GM19193 (cell line): ENCODE data around the gene TPM4.
A peak's percentile ranks its signal among the peaks of the same experiment; 100 is the strongest.

Source experiments
- POLR2A ChIP-seq: IDR thresholded peaks from 4 replicates; pipeline ENCODE4 v1.6.1; 2011; ENCODE audit not compliant: insufficient read depth, insufficient read length; ENCODE audit errors: extremely low read depth

Gene TPM4

GRCh38 chr19:16062789-16063188, 13.5 kb upstream of the TPM4 start:
- no peak for TF ChIP-seq POLR2A

GRCh38 chr19:16064209-16064889, 11.9 kb upstream of the TPM4 start:
- no peak for TF ChIP-seq POLR2A

- no peak for TF ChIP-seq POLR2A
Measured at GRCh38 chr19:16066611-16067104, 9.6 kb upstream of the TPM4 start.

GRCh38 chr19:16067205-16067938, 8.9 kb upstream of the TPM4 start:
- TF ChIP-seq POLR2A = no peak

GRCh38 chr19:16068696-16069259, 7.5 kb upstream of the TPM4 start:
- TF ChIP-seq POLR2A = no peak

- no peak for TF ChIP-seq POLR2A
Measured at GRCh38 chr19:16069813-16070365, 6.4 kb upstream of the TPM4 start.

GRCh38 chr19:16070366-16070990, 5.8 kb upstream of the TPM4 start:
- peak; percentile 77 for TF ChIP-seq POLR2A

GRCh38 chr19:16071072-16071691, 5.1 kb upstream of the TPM4 start:
- TF ChIP-seq POLR2A = no peak

GRCh38 chr19:16073481-16073880, 2.8 kb upstream of the TPM4 start:
- TF ChIP-seq POLR2A = no peak

GRCh38 chr19:16073988-16074387, 2.3 kb upstream of the TPM4 start:
- TF ChIP-seq POLR2A = no peak

- TF ChIP-seq POLR2A = no peak
Measured at GRCh38 chr19:16074488-16075365, 1.6 kb upstream of the TPM4 start.

- no peak for TF ChIP-seq POLR2A
Measured at GRCh38 chr19:16075430-16076153, 703 bp upstream of the TPM4 start.

- TF ChIP-seq POLR2A = no peak
Measured at GRCh38 chr19:16076958-16077611, 790 bp downstream of the TPM4 start.
